ENCODE results near the gene TPM2.

TPM2 gene

DNA sequence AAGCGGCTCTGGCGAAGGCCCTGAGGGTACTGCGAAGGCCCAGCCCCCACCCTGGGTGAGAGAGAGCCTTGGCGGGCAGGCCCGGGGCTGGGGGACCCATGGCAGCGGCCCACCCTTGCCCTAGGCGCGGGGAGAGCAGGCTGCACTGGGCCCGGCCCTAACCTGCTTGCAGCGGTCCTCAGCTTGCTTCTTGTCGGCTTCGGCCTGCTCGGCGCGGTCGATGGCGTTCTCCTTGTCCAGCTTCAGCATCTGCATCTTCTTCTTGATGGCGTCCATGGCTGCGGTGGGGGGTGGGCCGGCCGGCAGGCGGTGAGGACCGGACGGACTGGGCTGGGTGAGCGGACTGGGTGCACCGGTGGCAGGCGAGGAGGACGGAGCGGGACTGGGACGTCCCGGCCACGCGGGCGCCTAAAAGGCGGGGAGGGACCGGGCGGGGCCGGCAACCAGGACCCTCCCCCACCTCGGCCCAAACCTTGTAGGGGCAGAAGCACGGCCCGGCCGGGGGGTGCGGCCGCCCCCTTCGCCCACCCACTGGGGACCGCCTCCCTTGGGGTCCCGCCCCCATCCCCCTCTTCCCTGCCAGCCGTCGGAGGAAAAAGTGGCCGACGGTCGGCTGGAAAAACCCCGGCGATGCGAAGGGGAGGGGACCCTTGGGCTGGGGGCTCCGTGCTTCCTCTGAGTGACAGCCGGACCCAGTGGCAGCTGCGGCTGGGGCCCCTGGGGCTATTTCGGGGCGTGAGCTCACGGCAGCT is at the start of gene TPM2:
Gene TPM2 (minus strand): TSS at position 384 of the 752 bp plus-strand sequence. CDS start 108 bp downstream, at position 276.
- no peak for FAIRE-seq

DNA sequence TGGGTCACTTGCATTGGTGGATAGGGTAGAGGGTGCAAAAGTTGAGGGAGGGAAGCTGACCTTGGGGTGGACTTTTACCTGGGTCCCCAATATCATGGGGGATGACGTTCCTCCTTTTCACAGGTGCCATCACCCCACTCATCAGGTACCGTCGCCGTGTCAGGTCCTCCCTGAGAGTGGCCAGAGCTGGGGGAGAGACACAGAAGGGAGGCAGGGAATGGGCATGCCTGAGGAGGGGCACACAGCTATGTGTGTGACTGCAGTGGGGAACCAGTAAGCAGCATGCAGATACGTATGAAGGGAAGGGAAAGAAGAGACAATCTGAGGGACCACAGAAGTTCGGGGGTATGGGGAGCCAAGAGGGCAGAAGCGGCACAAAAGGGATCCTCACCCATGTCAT is 49.2 kb upstream of the TPM2 start:
- no peak for FAIRE-seq

GRCh38 chr9:35738186-35738585 is 48.5 kb upstream of the TPM2 start:
- no peak for FAIRE-seq

- FAIRE-seq = no peak
Measured at GRCh38 chr9:35737143-35737542, 47.4 kb upstream of the TPM2 start.

DNA sequence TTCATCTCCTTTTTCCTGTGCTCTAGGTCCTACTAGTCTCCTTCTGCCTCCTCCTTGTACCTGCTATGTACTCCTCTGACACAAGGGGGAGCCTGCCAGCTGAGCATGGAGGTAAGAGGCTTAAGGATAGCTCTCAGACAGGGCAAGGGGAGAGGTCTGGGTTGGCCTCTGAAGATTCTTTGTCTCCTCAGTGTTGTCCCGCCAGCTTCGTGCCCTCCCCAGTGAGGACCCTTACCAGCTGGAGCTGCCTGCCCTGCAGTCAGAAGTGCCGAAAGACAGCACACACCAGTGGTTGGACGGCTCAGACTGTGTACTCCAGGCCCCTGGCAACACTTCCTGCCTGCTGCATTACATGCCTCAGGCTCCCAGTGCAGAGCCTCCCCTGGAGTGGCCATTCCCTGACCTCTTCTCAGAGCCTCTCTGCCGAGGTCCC is 46.5 kb upstream of the TPM2 start:
- FAIRE-seq = peak; percentile 38

DNA sequence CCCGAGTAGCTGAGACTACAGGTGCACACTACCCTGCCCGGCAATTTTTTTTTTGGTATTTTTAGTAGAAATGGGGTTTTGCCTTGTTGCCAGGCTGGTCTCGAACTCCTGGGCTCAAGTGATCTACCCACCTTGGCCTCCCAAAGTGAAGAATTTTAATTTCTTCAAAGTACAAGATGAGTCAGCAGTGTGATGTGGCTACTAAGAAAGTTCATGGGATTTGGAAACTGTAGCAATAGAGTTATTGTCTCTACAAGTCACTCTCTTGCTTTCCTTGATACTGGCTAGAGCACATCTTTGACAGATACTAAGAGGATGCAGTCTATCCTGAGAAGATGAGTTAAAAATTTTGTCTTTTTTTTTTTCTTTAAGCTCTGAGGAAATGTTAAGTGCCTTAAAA is 44.4 kb upstream of the TPM2 start:
- no peak for FAIRE-seq

DNA sequence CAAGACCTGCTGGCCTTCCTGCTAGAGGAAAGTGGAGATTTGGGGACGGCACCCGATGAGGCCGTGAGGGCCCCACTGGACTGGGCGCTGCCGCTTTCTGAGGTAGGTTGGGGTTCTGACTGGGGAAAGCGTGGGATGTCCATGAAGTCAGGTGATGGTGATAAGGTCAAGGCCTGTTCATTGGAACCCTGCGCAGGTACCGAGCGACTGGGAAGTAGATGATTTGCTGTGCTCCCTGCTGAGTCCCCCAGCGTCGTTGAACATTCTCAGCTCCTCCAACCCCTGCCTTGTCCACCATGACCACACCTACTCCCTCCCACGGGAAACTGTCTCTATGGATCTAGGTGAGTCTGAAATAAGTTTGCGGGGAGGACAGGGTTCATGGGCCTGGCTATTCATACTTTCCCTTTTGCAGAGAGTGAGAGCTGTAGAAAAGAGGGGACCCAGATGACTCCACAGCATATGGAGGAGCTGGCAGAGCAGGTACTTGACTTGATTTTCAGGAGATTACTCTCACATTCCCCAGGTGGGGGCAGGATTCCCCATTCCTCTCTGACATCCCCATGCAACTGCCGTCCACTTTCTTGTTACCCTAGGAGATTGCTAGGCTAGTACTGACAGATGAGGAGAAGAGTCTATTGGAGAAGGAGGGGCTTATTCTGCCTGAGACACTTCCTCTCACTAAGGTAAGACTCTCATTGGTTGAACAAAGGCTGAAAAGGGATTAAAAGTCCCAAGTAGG is 43.2 kb upstream of the TPM2 start:
- no peak for FAIRE-seq

DNA sequence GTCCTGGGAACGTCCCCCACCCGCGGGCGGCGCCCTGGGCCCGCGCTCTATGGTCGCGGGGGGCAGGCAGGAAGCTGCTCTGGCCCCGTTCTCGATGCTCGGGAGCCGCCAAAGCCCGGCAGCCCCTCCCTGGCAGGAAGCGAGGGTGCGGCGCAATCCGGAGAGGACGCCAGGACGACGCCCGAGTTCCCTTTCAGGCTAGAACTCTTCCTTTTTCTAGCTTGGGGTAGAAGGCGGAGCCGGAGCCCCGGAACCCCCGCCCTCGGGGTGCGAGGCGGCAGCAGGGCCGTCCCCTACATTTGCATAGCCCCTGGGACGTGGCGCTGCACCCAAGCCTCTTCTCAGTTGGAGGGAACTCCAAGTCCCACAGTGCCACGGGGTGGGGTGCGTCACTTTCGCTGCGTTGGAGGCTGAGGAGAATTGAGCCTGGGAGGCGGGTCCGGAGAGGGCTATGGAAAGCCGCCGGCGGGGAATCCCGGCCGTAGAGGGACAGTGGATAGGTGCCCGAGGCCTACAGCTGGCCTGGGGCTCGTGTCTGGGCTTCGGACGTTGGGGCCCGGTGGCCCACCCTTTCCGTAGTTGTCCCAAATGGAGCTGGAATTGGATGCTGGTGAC is 42.6 kb upstream of the TPM2 start, which contains the start of the genes CREB3 and TLN1:
Gene CREB3 (plus strand): TSS at position 482 of the 615 bp plus-strand sequence. CDS start 107 bp downstream, at position 589.
Gene TLN1 (minus strand): TSS at position 11 of the 615 bp plus-strand sequence. CDS start 6,501 bp downstream, outside the sequence.
- FAIRE-seq = peak; percentile 87

DNA sequence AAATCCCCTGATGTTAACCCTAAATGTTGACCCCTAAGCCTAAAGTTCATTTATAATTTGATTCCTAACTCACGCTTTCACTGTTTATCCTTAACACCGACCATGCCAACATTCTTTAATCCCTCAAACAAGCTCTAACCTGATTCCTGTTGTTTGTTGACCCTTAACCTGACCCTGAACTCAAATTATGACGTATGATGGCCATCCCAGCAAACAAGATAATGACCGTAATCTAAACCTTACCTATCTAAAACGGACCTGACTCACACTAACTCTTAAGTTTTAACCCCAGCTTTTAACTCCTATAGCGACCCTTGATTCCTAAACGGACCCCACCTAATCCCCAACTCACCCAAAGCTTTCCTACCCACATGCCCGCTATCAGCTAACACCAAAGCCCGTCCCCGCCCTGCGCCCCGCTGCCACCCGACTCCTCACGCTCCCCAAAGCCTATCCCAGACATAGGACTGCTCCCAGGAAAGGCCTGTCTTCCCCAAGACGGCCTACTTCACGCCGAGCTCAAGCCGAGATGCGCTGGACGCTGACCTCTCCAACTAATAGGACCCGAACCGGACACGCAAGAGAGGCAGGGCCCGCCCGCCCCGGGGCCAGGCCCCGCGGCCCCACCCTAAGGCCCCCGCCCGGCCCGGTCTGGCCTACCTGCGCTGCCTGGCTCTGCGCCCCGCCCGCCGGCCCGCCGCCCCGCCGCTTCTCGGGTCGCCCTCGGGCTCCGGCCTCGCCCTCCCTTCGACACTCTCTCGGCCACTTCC is 41.9 kb upstream of the TPM2 start:
- no peak for FAIRE-seq

DNA sequence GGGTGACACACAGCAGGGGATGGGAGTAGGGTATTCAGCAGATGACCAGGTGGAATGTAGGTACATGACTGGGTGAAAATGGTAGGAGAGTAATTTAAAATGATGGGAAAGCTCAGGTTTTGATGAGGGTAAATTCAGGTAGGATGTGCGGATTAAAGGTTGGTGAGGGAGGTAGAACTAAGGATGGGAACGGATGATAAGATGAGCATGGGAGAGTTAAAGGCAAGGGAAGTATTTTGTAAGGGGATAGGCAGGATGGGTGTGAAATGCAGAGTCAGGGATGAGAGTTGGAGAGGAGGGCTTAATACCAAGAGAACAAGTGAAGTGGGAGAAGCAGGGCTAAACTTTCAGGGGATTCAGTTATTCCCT is 40.7 kb upstream of the TPM2 start:
- no peak for FAIRE-seq

DNA sequence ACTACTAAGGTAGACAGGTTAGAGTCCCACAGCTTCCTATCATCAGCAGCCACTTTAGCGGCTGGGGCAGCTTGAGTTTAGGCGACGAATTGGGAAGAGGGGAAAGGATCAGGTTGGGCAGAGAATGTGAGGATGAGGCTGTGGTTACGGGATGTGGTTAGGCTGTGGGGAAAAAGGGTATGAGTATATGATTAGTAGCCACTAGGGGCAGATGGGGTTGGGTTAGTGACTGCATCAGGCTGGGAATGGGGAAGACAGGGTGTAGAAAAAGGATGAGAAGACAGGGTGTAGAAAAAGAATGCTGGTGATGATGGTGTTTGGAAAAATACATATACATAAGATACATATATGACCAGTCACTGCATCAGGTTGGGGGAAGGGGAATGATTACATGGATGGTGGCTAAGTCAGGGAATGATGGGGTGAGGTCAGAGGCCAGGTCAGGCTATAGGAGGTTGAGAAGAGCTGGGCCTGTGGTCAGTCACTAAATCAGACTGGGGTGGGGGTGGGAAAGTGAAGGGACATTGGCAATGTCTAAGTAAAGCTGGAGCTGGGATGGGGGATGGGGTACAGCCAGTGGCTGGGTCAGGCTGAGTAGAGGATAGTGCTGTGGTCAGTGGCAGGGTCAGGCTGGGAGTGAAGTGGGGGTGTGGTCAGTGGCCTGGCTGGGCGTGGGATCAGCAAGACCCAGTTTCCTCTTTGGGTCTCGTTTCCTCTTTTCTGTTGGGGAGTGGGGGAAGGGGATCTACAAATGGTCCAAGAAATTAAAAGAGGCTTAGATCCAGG is 40.2 kb upstream of the TPM2 start:
- no peak for FAIRE-seq

DNA sequence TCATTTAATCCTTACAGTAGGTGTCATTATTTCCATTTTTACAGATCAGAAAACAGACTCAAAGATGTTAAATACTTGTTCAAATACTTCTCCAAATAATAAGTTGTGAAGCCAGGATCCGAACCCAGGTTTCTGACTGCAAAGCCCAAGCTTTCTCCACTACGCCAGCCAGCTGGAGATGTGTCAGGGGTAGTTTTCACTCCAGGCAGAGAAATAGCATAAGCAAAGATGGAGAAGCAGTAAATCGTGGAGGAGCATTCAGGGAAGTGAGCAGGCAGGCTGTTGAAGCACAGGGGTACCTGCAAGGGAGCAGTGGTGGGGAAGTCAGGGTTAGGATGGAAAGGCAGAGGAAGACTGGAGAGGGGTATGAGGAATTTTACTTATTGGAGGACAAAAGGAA is 39.4 kb upstream of the TPM2 start:
- no peak for FAIRE-seq

DNA sequence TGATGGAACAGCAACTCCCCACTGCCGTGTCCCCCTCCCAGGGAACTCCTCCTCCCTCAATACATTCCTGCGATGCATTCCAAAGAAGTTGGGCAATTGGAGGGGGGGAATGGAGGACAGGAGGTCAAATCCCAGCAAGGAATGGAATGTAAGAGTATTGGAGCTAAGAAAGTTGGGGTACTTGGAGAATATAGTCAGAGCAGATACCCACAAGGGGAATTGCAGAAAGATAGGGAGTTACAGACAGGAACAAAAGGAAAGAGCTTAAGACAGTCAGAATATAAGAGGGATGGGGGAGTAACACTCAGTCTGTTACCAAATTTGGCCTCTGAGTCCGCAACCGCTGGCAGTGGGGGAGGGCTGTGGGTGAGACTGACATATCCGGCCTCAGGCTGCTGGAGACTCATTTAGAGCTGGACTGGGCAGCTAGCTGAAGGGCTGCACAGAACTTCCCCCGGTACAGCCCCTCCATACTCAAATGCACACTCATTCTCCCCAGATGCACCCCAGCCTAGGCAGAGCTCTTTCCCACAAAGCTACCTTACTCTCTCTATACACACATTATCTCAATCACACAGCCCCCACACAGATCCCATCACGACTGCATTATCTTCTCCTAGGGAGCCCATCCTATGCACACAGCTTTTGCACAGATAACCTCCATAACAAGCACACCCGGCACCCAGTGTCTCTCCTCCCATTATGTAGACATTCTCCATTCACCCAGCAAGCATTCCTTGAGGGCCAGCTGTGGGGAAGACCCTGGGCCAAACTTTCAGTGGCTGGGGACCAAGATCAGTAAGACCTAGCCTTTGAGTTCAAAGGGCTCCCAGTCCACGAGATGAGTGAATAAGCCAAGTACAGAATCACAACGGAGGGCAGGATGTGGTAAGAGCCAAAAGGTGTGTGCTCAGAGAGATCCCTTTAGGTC is 38.6 kb upstream of the TPM2 start:
- no peak for FAIRE-seq

DNA sequence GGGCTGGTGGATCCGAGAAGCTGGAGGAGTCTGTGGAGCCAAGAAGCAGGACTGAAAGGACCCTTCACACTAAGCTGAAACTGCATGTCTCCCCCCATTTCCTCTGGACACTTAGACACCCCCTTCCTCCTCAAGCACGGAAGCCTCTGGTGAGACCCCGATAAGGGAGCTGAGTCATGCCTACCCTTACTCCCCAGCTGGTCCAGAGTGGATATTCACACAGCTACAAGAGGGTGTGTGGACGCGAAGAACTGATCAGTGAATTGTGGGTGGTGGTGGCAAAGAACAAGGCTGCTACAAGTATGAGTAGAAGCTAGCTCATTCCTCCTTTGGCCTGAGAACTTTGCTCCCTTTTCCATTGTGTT is 37.9 kb upstream of the TPM2 start:
- FAIRE-seq = no peak

- FAIRE-seq = no peak
Measured at GRCh38 chr9:35726931-35727330, 37.2 kb upstream of the TPM2 start.

DNA sequence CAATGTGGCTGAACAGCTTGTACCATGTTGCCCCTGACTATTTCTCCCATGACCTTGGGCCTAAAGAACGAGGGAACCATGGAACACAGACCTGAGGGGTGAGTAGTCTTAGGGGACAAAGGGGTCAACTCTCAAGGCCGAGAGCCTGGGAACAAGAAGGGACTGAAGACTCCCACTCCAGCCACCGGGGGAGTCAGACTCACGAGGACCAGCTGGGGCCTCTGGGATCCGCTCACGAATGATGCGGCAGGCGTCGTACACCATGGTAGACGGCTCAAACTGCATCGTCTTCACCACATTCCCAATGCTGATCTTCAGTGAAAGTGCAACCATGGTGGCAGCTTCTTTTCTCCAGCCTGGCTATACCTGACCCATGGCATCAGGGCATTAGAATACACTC is 35.6 kb upstream of the TPM2 start:
- FAIRE-seq = no peak

- no peak for FAIRE-seq
Measured at GRCh38 chr9:35723908-35724307, 34.2 kb upstream of the TPM2 start.

GRCh38 chr9:35723426-35723825 is 33.7 kb upstream of the TPM2 start:
- FAIRE-seq = no peak

DNA sequence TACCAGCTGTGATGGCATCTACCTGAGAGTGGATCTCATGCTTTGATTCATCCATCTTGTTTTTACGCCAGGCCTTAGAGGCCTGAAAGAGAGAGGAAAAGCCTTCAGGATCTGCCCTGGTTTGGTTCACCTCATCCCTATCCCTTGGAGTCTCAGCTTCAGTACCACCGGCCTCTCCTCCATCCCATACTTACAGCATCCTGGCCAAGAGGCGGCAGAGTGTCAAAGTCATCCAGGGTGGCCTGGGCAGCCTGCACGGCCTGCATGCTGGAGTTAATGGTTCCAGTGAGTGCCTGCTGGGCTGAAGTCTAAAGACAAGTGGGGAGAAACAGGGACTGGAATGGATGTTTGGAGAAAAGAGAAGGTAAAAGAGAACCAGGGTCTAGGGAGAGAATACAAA is 29.8 kb upstream of the TPM2 start:
- FAIRE-seq = no peak

- no peak for FAIRE-seq
Measured at GRCh38 chr9:35718721-35719511, 29.2 kb upstream of the TPM2 start.

Data from TTC549 (cell line).